Measurements from ENCODE around the gene STAMBP.

Gene STAMBP

DNA sequence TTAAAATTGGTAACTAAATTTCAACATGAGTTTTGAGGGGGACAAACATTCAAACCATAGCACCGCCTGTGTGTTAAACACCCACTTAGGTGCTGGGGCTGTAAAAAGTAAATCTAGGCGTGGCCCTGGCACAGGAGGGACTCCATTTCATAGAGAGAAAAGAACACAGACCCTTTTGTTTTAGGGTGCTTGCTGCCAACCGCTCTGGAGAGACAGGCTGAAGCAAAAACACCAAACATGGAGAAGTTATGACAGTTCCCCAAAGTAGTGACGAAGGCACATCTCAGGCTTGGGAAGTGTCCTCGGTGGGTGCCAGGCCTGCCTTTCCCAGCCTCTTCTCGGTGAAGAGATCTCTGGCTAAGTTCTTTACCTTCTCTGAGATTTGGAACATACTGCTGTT, 69.2 kb downstream of the STAMBP start:
- Histone ChIP-seq H3K9ac (ENCODE audit: low read length) (no peak overlapping the region), H3K36me3 (replicated peaks; ENCODE audit: low read depth, low read length) (peaks cover 25% of the 10 kb centered on the region), H3K27ac (ENCODE audit: low read length) (no peak overlapping the region), H3K27me3 (ENCODE audit: low read depth, low read length) (no peaks in the 10 kb centered on the region), H3K4me1 (ENCODE audit: low read length) (peaks cover 18% of the 10 kb centered on the region), H3K9me3 (ENCODE audit: insufficient read depth, low read length) (no peaks in the 10 kb centered on the region), H3K4me3 (ENCODE audit: low read length) (no peak overlapping the region), H3K79me2 (ENCODE audit: low read length) (peaks cover 45% of the 10 kb centered on the region), H4K20me1 (ENCODE audit: insufficient read depth, low read length) (peaks cover 55% of the 10 kb centered on the region), H3K4me2 (ENCODE audit: low read length) (no peak overlapping the region), H2AFZ (ENCODE audit: low read depth, low read length) (no peak overlapping the region)
- no peak for TF ChIP-seq EZH2phosphoT487 (IDR thresholded peaks at IDR 0.05; ENCODE audit: low read depth)
- no peak for TF ChIP-seq CTCF (IDR thresholded peaks at IDR 0.05; ENCODE audit: low read depth, low read length)

DNA sequence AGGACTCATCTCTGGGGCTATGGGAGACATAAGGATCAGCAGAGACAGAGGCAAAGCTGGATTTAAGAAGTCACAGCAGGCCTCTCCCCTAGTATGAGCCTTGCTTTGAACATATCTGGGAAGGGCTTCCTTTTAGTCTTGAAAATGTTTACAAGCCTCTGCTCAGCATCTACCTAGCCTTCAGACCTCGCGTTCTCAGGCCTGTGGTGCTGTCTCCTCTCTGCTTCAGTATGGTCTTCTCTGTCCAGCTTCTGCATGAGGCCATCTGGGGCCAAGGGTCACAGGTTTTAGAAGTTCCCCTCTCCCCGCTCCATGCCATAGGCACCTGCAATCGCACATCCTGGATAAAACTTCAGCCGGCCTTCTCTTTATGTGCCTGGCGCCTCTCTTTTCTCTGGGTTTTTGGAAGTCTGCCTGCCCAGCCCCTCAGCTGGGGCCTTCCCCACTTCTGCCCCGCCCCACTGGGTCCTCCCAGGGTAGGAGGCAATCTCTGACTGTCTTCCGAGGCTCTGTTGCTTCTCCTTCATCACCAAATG, 71.1 kb downstream of the STAMBP start:
- peaks cover 23% of the 10 kb centered on the region for H3K36me3 ChIP-seq (replicated peaks; ENCODE audit: low read depth, low read length)
- no peak overlapping the region for H3K4me3 ChIP-seq (ENCODE audit: low read length)
- H4K20me1 ChIP-seq (ENCODE audit: insufficient read depth, low read length), result peaks cover 48% of the 10 kb centered on the region
- no peaks in the 10 kb centered on the region; the same call in 1 of the 2 replicates for H3K4me1 ChIP-seq (ENCODE audit: low read length)
- H3K9ac ChIP-seq (ENCODE audit: low read length), result no peak overlapping the region
- TF ChIP-seq CTCF (IDR thresholded peaks at IDR 0.05; ENCODE audit: low read depth, low read length) (no peak), EZH2phosphoT487 (IDR thresholded peaks at IDR 0.05; ENCODE audit: low read depth) (no peak)
- H3K4me2 ChIP-seq (ENCODE audit: low read length), result no peak overlapping the region
- H3K27ac ChIP-seq (ENCODE audit: low read length), result no peak overlapping the region
- H3K9me3 ChIP-seq (ENCODE audit: insufficient read depth, low read length), result no peaks in the 10 kb centered on the region
- no peak overlapping the region for H2AFZ ChIP-seq (ENCODE audit: low read depth, low read length)
- H3K27me3 ChIP-seq (ENCODE audit: low read depth, low read length), result no peaks in the 10 kb centered on the region
- H3K79me2 ChIP-seq (ENCODE audit: low read length), result peaks cover 26% of the 10 kb centered on the region

- no peaks in the 10 kb centered on the region for H3K4me1 ChIP-seq (ENCODE audit: low read length)
- no peaks in the 10 kb centered on the region for H3K9me3 ChIP-seq (ENCODE audit: insufficient read depth, low read length)
- no peak overlapping the region for H2AFZ ChIP-seq (ENCODE audit: low read depth, low read length)
- no peak overlapping the region for H3K27ac ChIP-seq (ENCODE audit: low read length)
- H3K79me2 ChIP-seq (ENCODE audit: low read length), result peaks cover 15% of the 10 kb centered on the region
- H3K27me3 ChIP-seq (ENCODE audit: low read depth, low read length), result no peaks in the 10 kb centered on the region
- H3K4me2 ChIP-seq (ENCODE audit: low read length), result no peak overlapping the region
- no peak overlapping the region for H3K9ac ChIP-seq (ENCODE audit: low read length)
- TF ChIP-seq CTCF (IDR thresholded peaks at IDR 0.05; ENCODE audit: low read depth, low read length), result no peak
- H3K36me3 ChIP-seq (replicated peaks; ENCODE audit: low read depth, low read length), result peaks cover 22% of the 10 kb centered on the region
- no peak overlapping the region for H3K4me3 ChIP-seq (ENCODE audit: low read length)
- H4K20me1 ChIP-seq (ENCODE audit: insufficient read depth, low read length), result peaks cover 37% of the 10 kb centered on the region
Measured at GRCh38 chr2:73901143-73901542, 72.4 kb downstream of the STAMBP start.

- Histone ChIP-seq H3K79me2 (ENCODE audit: low read length) (peaks cover 9% of the 10 kb centered on the region; the same call in 1 of the 2 replicates), H3K9ac (ENCODE audit: low read length) (no peak overlapping the region), H3K4me2 (ENCODE audit: low read length) (no peak overlapping the region), H3K4me3 (ENCODE audit: low read length) (no peak overlapping the region), H3K36me3 (replicated peaks; ENCODE audit: low read depth, low read length) (peaks cover 18% of the 10 kb centered on the region), H3K9me3 (ENCODE audit: insufficient read depth, low read length) (no peaks in the 10 kb centered on the region), H3K27me3 (ENCODE audit: low read depth, low read length) (no peaks in the 10 kb centered on the region), H3K4me1 (ENCODE audit: low read length) (no peaks in the 10 kb centered on the region), H4K20me1 (ENCODE audit: insufficient read depth, low read length) (peaks cover 25% of the 10 kb centered on the region), H3K27ac (ENCODE audit: low read length) (no peak overlapping the region), H2AFZ (ENCODE audit: low read depth, low read length) (no peak overlapping the region)
- TF ChIP-seq EZH2phosphoT487 (IDR thresholded peaks at IDR 0.05; ENCODE audit: low read depth) (no peak), CTCF (IDR thresholded peaks at IDR 0.05; ENCODE audit: low read depth, low read length) (no peak)
Measured at GRCh38 chr2:73902284-73902683, 73.5 kb downstream of the STAMBP start.

Data from OCI-LY3 (cell line).